Neural progenitor cell (in vitro differentiated cells): ENCODE measurements around the gene TSSC4.

Source experiments
- CTCF ChIP-seq: fragments of 200-600 bp; sonication (generic); IDR thresholded peaks from 2 replicates; pipeline ENCODE4 v1.5.1; 2017; ENCODE audit warnings: antibody characterized with exemption, mild to moderate bottlenecking
- EZH2 ChIP-seq: fragments of 200-600 bp; sonication (generic); IDR thresholded peaks from 2 replicates; pipeline ENCODE4 v1.6.1; 2017; ENCODE audit warnings: antibody characterized with exemption, mild to moderate bottlenecking, moderate library complexity

DNA sequence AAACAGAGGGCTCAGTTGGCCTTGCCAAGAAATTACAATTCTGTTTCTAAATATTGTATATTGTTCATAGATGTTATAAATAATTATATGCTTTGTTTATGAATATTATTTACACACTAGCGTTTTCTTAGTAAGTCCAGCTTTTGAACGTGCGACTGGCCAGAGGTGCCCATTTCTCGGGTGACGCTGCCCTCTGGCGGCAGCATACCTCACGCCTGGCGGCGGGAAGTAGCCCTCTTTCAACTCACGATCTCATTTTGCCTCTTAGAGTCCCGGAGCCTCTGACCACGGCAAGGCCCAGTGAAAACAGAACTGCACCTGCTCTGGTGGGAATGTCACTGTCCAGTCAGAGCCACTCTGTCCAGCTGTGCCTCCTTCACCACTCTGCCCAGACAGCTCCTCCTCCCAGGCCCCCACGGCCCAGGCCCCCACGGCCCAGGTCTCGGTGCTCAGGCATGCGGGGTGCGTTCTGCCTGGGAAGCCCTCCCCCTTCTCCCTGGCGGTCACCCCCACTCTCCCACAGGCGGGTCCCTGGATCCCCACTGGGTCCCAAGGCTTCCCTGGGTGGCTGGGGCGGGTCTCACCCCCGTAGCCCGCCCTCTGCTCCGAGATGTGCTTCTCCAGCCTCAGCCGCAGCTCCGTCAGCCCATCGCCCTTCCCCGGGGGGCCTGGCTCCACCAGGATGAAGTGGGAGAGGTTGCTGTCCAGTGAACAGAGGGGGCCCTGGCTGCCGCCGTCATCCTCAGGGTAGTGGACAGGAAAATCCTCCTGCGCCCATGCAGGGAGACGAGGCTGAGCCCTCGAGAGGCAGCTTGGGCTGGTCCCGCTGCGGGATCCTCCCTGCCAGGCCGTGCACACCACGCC, 19.3 kb downstream of the TSSC4 start:
- TF ChIP-seq EZH2, result no peak
- peak; percentile 87 for TF ChIP-seq CTCF
